IPS-11a (cell line): ENCODE measurements around the gene RAD51B.
"Not testable (repeated sequence)": the region's sequence is repeated elsewhere in the genome, so short reads cannot be mapped to it uniquely, and the experiment has no call there.

Experiments used
- H3K4me3 ChIP-seq: one replicate; pipeline ENCODE4 v1.5.1; 2013; ENCODE audit warnings: low read depth, low read length, control low read depth

The RAD51B gene

DNA sequence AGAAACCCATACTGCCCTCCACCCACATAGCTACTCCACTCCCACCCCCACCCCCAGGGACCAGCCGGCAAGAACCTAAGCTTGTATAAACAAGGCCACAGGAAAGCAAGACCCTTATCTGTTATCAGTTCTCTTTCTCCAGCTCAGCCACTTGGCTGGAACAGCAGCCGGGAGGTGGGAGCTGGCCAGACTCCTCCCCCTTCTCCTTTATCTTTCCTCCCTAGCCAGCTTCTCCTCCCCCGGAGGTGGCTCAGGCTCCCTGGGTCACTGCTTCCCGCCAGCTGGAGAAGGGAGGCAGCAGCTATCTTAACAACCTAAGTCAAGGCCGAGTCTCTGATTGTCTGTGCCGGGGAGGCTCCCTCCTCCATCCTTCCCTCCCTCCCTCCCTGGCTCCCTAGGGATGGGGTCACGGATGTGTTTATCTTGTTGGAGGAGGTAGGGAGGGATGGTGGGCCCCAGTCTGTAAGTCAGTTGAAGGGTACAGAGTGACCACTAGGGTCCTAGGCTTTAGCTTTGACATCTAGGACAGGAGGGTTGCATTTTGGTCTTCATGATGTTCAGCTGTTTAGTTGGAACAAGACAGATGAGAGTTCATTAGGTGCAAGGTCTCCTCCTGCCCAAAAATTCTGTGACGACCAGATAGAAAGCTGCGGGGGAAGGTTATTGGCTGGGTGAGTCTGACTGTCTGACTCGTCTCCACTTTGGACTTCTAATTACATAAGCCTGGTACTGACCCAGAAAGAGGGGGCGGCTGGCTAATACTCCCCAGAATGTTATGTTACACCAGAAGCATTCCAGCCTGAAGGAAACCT, 943.6 kb downstream of the RAD51B start:
- H3K4me3 ChIP-seq: no peak overlapping the region

DNA sequence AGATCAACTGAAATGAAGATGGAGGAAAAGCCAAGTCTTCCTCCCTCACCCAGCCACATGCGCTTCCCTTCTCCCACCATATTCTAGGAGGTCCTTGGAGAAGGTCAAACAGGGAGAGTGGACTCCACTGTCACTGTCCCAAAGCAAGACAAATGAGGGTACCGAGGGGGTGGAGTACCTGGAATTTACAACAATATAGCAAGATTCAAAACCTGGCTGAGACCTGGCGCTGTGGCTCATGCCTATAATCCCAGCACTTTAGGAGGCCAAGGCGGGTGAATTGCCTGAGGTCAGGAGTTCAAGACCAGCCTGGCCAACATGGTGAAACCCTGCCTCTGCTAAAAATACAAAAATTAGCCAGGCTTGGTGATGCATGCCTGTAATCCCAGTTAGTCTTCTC, 944.3 kb downstream of the RAD51B start:
- H3K4me3 ChIP-seq: not testable (repeated sequence)

DNA sequence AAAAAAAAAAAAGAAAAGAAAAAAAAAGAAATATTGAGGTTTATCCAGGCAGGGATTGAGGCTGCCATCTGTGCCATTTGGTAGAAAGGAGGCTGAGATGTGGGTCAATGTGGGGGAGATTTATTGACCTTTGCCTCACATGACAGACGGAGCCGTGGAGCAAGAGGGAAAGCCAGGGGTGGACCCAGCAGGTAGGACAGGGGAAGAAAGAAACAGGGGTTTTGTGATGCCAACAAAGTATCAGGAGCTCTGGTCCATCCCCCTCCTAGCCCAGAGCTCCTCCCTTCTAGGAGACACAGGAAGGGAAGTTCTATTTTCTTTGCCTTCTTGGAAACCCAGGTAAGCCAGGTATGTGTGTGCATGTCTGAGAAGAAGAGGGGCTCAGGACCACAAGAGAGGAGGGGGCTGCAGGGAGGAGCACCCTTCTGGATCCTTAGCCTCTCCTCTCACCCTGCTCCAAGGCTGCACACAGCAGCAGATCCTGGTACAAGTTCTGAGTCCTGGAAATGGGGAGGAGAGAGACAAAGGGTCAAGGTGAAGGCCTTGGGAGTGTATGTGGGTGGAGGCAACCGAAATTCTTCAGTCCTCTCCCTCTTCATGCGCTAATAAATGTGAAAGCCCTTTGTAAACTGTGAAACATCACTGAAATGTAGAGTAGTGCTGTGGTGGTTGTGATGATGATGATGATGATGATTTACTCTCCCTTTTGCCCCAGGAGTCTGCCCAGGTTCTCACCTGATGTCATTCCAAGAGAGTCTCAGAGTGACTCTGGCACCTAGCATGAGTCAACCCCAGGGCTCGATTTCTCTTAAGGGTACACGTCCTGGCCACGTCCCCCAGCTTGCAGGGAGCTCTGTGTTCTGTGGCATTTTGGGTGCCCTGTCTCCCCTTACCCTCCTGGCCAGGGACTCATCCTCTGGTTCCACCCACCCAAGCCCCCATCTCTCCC, 947.0 kb downstream of the RAD51B start:
- H3K4me3 ChIP-seq: no peak overlapping the region

DNA sequence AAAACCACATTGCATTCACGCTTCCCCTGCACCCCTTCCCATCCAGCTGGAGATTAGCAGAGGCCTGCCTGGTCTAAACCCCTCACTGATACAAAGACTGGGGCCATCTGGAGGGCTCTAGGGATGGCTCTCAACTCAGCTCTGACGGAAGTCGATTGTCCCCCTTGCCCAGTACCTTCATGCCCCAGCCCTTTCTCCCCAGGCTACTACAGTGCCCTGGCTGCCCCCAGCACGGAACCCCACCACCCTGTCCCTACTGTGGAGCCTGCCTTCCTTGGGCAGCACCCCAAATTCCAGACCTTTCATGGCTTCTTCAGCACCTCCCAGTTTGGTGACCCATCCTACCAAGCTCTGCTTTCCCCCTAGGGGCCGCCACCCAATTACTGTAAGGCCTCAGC, 947.7 kb downstream of the RAD51B start:
- no peak overlapping the region for H3K4me3 ChIP-seq

DNA sequence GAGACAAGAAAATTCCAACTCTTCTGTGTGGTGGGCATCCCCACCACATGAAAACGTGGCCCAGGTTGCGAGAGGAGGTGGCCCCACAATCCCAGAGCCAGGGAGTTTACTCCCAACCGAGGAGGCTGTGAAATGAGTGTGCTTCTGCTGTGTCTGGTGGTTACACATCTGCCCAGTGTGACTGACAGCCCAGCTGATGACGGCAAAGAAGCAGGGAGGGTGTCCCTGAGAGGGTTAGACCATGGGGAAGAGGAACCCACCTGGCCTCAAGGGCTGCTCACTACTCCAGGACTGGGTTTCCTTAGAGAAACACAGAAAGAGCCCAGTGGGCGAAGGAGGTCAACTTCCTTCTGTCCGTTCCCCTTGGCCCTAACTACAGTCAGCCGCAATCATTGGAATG, 948.7 kb downstream of the RAD51B start:
- H3K4me3 ChIP-seq: no peak overlapping the region

DNA sequence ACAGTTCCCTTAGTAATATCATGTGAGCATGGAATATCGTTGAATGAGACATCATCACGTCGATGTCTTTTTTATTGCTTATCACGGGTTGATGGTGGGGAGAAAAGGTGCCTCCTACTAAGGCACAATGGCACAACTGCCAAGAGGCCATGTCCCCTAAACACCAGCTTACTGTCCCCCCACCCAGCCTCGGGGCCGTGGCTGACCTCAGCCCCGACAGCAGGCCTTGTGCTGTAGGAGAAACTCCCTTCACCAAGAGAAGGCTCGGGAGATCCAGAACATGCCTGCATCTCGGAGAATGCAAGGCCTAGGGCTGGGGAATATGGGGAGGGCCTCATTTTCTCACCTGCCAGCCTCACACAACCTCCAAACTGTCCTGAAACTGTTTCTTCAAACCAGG, 950.5 kb downstream of the RAD51B start:
- no peak overlapping the region for H3K4me3 ChIP-seq

DNA sequence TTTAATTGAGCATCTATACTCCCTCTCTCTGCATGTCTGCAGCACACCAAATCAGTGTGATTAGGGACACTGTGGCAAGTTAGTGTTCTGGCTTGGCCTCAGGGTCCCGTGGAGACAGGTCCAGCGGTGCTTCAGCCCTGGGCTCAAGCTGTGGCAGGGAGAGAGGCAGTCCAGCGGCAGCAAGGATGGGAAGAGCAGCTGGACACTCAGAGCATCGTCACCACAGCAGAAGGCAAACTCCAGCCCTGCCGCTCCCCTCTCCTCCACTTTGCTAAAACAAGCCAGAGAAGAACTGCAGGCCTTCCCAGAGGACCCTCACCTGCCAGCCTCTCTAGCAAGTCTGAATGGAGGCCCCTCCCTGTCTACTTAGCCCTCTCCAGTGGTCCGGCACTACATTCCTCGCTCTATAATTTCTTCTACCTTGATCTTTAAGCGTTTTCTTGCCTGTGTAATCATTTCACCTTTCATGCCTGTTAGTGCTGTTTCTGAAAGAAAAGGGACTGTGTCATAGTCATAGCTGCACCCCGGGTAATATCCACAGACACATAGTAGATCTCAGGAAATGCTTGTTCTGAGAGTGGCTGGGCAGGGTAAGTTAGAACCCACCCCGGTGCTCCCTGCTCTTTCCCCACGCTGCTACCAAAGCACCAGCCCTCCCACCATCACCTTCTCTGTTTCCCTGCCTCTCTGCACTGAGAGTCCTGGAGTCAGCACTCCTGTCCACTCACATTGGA, 951.1 kb downstream of the RAD51B start:
- no peak overlapping the region for H3K4me3 ChIP-seq

DNA sequence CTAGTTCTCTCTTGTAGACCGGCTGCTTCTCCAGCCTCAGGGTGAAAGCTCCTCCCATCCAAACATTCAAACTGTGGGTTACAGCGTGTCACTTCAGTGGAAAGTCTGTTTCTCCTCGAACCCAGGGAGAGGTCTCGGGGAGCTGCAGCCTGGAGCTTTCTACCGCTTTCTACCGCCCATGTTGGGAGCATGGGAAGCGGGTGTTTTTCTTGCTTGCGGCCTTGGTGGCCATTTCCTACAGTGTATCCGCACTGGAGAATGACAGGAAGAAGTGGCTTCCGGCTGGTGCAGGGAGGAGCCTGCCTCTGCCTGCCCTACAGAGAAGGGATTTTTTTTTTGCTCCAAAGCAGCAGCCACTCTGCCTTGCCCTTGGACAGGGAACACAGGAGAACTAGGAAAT, 952.1 kb downstream of the RAD51B start:
- H3K4me3 ChIP-seq: no peak overlapping the region

DNA sequence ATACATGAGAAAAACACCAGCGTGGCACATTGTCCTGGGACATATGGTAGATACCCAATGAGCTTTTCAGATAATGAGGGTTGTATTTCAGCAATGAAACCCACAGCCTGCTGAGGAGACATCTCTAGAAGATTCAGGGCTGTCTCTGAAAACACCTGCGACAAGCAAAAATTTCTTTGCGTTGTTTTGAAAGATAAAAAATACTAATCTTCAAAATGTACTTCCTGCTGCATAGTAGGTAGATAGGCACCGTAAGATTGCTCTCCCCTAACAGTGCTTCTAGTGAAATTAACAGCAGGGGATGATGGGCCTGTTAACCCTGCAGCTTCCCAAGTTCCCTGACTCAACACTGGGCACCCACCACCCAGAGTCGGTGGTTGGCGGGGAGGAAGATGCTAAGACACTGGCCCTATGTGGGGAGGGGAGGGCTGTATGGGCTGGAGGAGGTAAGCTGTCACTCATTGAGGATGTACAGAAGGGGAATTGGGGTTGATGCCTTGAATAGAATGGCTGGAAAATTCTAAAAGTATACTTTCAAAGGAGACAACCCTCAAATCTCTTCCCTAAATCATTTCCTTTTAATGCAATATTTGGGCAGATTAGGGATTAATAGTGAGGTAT, 953.3 kb downstream of the RAD51B start:
- H3K4me3 ChIP-seq: no peak overlapping the region

DNA sequence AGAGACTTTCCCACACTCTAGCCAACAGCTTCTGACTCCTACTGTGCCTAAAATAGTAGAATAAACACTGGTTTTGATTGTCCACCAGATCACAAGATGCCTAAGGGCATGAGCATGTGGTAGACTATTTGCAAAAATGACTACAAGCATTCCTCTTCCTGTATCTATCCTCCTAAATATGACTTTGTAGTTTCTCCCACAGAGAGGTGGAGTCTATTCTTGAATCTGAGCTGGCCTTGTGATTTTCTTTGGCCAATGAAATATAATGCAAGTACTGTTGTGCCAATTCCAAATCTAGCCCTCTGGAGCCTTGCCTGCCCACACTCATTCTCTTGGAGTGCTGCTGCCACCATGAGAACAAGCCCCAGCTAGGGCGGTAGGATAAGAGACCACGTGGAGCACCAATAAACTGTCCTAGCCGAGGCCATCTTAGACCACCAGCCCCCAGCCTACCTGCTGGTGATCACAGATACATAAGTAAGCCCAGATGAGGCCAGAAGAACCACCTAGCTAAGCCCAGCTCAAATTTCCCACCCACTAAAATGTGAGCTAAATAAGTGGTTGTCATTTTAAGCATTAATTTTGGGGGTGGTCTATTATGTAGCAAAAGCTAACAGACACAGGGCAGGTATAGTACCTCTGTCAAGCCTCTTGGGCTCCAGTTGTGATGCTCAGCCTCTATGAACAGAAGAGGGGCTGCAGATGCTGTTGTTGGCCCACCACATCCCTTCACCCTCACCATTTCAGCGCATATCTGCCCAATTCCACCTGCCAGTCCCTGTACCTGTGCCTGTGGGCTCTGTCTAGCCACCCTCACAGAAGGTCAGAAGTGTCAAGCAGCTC, 955.4 kb downstream of the RAD51B start:
- no peak overlapping the region for H3K4me3 ChIP-seq

DNA sequence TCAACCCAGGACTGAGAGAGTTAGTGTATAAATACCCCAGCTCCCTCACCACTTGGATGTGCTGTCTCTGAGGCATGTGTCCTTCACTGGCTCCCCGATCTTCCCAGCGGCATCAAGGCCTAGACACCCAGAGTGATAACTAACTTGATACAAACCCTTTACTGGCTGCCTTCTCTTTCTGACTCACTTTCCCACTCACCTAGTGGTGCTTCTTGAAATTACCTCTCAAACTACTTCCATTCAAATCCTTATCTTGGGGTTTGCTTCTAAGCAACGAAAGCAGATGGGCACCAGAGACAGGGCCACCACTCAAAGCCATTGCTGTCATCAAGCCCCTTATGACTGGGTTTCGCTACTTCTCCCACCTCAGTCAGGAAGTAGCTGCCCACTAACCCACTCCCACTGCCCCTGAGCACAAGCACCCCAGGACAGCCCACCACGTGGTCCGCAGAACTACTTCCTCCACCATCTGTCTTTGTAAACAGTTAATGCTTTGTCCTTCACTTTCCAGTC, 956.1 kb downstream of the RAD51B start:
- no peak overlapping the region for H3K4me3 ChIP-seq

DNA sequence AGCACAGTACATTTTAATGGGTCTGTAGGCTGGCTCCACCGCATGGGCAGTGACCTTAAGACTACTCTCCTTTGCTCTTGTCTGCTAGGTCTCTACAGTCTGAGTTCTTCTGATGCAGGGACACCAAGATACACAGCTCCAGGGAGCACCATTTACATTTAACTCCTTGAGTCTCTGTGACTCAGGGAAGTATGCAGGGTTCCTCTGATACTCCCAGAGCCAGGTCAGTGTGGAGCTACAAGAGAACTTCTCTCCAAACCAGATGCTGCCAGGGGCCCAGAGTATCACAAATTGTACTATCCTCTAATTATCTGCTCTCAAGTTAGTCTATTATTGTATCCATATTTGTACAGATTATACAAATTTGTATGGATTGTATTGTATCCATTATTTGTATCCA, 958.1 kb downstream of the RAD51B start:
- no peak overlapping the region for H3K4me3 ChIP-seq
